ENCODE measurements around the gene CEACAM20.
"Not testable (repeated sequence)": the region's sequence is repeated elsewhere in the genome, so short reads cannot be mapped to it uniquely, and the experiment has no call there.

Gene CEACAM20

DNA sequence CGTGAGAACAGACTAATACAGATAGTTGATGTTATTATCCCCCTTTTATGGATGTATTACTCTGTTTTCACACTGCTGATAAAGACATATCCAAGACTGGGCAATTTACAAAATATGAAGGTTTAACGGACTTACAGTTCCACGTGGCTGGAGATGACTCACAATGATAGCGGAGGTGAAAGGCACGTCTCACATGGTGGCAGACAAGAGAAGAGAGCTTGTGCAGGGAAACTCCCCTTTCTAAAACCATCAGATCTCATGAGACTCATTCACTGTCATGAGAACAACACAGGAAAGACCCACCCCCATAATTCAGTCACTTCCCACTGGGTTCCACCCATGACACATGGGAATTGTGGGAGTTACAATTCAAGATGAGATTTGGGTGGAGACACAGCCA lies 60.7 kb downstream of the CEACAM20 start:
- DNase-seq = not testable (repeated sequence)

DNA sequence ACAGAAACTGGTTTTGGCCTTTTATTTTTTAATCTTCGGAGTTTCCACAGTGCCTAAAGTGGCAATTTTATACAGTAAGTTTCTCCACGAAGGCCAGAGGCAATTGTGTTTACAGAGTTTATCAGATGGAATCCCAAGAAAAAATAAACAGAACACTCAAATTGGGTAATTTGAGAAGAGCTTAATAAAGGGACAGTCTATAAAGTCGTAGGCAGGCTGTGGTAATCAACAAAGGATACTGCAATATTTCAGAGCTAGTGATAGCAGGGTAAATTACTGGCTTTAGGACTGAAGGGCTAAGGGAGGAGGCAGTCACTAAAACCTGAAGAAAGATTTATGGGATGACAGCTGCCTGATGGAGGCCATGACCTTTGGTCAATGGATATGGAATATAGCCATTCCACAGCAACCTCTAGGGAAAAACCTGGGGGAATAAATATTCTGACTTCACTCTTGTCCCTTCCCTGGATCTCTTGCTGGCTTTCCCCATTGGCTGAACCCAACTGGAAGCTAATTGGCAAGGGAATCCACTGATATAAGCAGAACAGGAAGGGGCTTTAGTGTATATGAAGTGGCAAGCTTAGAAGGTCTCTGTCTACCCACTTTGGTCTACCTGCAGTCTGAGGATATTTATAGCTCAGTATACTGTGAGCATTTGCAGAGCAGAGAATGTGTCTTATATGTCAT lies 66.7 kb downstream of the CEACAM20 start:
- not testable (repeated sequence) for DNase-seq
